ENCODE measurements around the gene SLC35G1. TPM values are rescaled to one million over a fixed set of nuclear protein-coding genes. Genes with fewer than 3 reads are reported as not detected.

The SLC35G1 gene
- total RNA-seq, 2 experiments from 2014 or later, result 3.4 to 3.9 TPM

- DNase-seq (no peak), ATAC-seq (ENCODE audit: low read depth) (no peak)
- Mint-ChIP-seq H3K9me3 (no peaks in the 10 kb centered on the region), H3K4me3 (no peak overlapping the region), H3K27me3 (no peaks in the 10 kb centered on the region), H3K27ac (no peak overlapping the region), H3K4me1 (no peaks in the 10 kb centered on the region), H3K36me3 (peaks cover 12% of the 10 kb centered on the region)
- POLR2A ChIA-PET, result no interaction called here
Measured at GRCh38 chr10:93907059-93907458, 13.3 kb downstream of the SLC35G1 start.

GRCh38 chr10:93911866-93912265 lies 18.1 kb downstream of the SLC35G1 start:
- no peaks in the 10 kb centered on the region for H3K27me3 Mint-ChIP-seq
- H3K4me3 Mint-ChIP-seq, result no peak overlapping the region
- no peak overlapping the region for H3K27ac Mint-ChIP-seq
- DNase-seq (no peak), ATAC-seq (ENCODE audit: low read depth) (no peak)
- no peaks in the 10 kb centered on the region for H3K9me3 Mint-ChIP-seq
- POLR2A ChIA-PET, result no interaction called here
- H3K4me1 Mint-ChIP-seq, result no peaks in the 10 kb centered on the region
- peaks cover 12% of the 10 kb centered on the region for H3K36me3 Mint-ChIP-seq

GRCh38 chr10:93912444-93912843 lies 18.7 kb downstream of the SLC35G1 start:
- POLR2A ChIA-PET, result no interaction called here
- H3K27ac Mint-ChIP-seq, result no peak overlapping the region
- H3K27me3 Mint-ChIP-seq, result no peaks in the 10 kb centered on the region
- DNase-seq, result no peak
- no peaks in the 10 kb centered on the region for H3K4me1 Mint-ChIP-seq
- H3K9me3 Mint-ChIP-seq, result no peaks in the 10 kb centered on the region
- no peak for ATAC-seq (ENCODE audit: low read depth)
- no peak overlapping the region for H3K4me3 Mint-ChIP-seq
- H3K36me3 Mint-ChIP-seq, result peaks cover 7% of the 10 kb centered on the region

DNA sequence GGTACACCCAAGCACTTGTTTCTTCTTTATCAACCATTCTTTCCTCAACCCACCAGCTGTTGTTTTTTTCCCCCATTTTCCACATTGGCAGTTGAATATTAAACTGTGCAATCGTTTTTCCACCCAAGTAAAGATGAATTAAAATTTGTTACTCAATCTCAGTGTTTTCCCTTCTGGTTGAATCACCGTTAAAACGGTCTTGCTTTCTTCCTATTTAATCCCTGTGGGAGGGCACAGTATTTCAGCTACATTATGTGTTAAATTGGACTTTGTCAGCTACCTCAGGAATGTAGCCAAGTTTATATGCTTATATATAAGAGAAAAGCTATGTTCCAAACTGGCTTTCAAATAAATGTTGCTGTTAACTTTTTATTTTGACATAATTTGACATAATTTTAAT lies 19.9 kb downstream of the SLC35G1 start:
- H3K9me3 Mint-ChIP-seq, result no peaks in the 10 kb centered on the region
- no peak for ATAC-seq (ENCODE audit: low read depth)
- H3K36me3 Mint-ChIP-seq, result peaks cover 1% of the 10 kb centered on the region
- POLR2A ChIA-PET, result no interaction called here
- no peak for DNase-seq
- no peak overlapping the region for H3K27ac Mint-ChIP-seq
- no peak overlapping the region for H3K4me3 Mint-ChIP-seq
- H3K4me1 Mint-ChIP-seq, result no peaks in the 10 kb centered on the region
- no peaks in the 10 kb centered on the region for H3K27me3 Mint-ChIP-seq

- Mint-ChIP-seq H3K36me3 (peaks cover 1% of the 10 kb centered on the region), H3K27me3 (no peaks in the 10 kb centered on the region), H3K4me1 (no peaks in the 10 kb centered on the region), H3K27ac (no peak overlapping the region), H3K9me3 (no peaks in the 10 kb centered on the region), H3K4me3 (no peak overlapping the region)
- DNase-seq (no peak), ATAC-seq (ENCODE audit: low read depth) (no peak)
- POLR2A ChIA-PET, result no interaction called here
Measured at GRCh38 chr10:93915598-93915997, 21.8 kb downstream of the SLC35G1 start.

DNA sequence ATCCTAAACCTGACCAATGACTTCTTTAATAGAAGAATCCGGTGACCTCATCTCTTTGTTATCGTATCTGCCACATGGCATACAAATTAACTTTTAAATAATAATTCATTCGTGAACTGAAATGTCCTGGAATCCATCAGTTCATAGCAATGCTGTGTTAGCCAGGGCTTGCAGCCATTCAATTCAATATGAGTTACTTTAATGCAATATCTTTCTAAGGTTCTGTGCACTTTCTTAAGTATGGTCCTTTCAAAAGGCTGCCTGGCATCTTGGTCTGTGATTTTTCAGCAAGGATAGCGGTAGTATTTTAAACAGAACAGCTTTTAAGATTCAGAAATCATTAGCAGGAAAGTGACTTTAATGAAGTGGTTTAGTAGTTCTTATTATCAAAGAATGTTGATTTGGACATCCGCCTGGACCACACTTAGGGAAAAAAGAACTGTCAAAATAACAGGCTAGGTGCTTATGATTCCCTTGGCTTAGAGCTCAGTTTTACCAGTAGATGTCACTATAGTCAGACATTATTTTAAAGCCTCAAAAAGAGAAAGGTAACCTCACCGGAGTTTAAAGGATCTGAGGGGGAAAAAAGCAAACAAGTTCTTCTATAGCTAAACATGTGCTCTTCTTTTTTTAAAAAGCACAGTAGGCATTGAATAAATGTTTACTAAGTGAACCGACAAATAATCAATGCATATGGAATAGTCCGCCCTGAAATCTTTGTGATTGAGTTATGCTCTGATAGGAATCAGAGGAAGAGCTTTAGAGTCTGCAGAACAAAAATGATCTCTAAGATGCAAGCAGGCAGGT lies 22.7 kb downstream of the SLC35G1 start:
- Mint-ChIP-seq H3K4me3 (no peak overlapping the region), H3K27ac (no peak overlapping the region), H3K27me3 (no peaks in the 10 kb centered on the region)

DNA sequence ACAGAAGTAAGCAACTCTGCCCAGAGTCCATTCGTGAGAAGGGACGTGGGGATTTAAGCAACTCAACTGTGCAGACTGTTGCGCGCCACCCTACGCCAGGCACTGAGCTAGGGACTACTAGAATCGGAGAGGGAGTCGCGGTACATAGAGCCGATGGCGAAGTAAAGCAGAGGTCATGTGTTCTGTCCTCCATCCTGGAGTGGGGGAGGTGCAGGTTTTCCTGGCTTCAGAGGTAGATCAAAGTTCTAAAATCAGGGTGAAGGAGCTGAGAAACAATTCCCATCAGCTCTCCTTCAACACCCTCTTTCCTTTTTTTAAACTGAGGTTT lies 23.2 kb downstream of the SLC35G1 start:
- Mint-ChIP-seq H3K4me1 (no peaks in the 10 kb centered on the region), H3K4me3 (no peak overlapping the region), H3K27me3 (no peaks in the 10 kb centered on the region), H3K27ac (no peak overlapping the region), H3K36me3 (no peaks in the 10 kb centered on the region), H3K9me3 (no peaks in the 10 kb centered on the region)
- POLR2A ChIA-PET, result interaction anchor here (0.6 kb wide), 1 partner anchor 92 kb away, joined by 4 read pairs; no protein-coding TSS in a partner anchor
- ATAC-seq (ENCODE audit: low read depth) (no peak), DNase-seq (no peak)

More for the DNA sequence above, 22.7 kb downstream of the SLC35G1 start:
- ATAC-seq (ENCODE audit: low read depth) (no peak), DNase-seq (no peak)
- Mint-ChIP-seq H3K36me3 (peaks cover 1% of the 10 kb centered on the region), H3K9me3 (no peaks in the 10 kb centered on the region), H3K4me1 (no peaks in the 10 kb centered on the region)
- POLR2A ChIA-PET, result interaction anchor here (0.6 kb wide), 1 partner anchor 91 kb away, joined by 4 read pairs; no protein-coding TSS in a partner anchor

- ATAC-seq (ENCODE audit: low read depth), result no peak
- H3K9me3 Mint-ChIP-seq, result no peaks in the 10 kb centered on the region
- no peak overlapping the region for H3K4me3 Mint-ChIP-seq
- POLR2A ChIA-PET, result no interaction called here
- no peak for DNase-seq
- H3K4me1 Mint-ChIP-seq, result no peaks in the 10 kb centered on the region
- H3K27me3 Mint-ChIP-seq, result no peaks in the 10 kb centered on the region
- H3K36me3 Mint-ChIP-seq, result no peaks in the 10 kb centered on the region
- H3K27ac Mint-ChIP-seq, result no peak overlapping the region
Measured at GRCh38 chr10:93917821-93918220, 24.0 kb downstream of the SLC35G1 start.

DNA sequence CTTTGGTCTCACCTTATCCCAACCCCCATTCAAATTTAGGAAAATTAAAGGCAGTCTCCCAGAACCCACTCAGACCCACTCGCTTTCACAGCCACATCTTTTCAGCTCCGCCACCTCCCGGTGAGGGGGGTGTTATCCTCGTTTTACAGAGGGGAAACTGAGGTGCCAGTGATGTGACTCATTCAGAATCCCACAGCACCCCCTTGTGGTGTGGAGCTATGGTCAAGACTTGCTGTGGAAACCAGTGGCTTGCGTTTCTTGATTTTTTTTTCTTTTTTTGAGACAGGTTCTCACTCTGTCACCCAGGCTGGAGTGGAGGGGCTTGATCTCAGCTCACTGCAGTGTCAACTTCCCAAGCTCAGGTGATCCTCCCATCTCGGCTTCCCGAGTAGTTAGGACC lies 27.6 kb downstream of the SLC35G1 start:
- ATAC-seq (ENCODE audit: low read depth) (no peak), DNase-seq (no peak)
- Mint-ChIP-seq H3K36me3 (no peaks in the 10 kb centered on the region), H3K27me3 (no peaks in the 10 kb centered on the region), H3K4me3 (no peak overlapping the region), H3K9me3 (no peaks in the 10 kb centered on the region), H3K27ac (no peak overlapping the region), H3K4me1 (no peaks in the 10 kb centered on the region)
- POLR2A ChIA-PET, result no interaction called here

DNA sequence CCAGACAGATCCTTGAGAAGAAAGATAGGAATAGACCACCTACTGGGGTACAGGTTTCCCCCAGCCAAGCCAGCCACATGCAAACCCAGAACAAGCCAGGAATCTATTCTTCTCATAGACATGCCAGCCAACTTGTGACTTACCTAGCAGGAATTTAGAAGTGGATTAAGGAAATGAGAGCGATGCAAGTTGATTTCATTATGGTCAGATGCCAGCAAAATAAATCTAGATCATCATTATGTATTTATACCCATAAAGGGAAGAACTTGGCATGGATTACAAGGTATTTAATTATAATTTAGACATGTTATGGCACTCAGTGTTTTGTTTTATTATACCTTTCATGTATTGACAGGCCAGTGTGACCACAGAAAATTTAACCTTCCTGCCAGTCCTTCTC lies 32.8 kb downstream of the SLC35G1 start:
- Mint-ChIP-seq H3K27me3 (no peaks in the 10 kb centered on the region), H3K36me3 (no peaks in the 10 kb centered on the region), H3K27ac (no peak overlapping the region), H3K9me3 (peaks cover 3% of the 10 kb centered on the region), H3K4me1 (no peaks in the 10 kb centered on the region), H3K4me3 (no peak overlapping the region)
- POLR2A ChIA-PET, result no interaction called here
- DNase-seq, result no peak
- ATAC-seq (ENCODE audit: low read depth), result no peak

DNA sequence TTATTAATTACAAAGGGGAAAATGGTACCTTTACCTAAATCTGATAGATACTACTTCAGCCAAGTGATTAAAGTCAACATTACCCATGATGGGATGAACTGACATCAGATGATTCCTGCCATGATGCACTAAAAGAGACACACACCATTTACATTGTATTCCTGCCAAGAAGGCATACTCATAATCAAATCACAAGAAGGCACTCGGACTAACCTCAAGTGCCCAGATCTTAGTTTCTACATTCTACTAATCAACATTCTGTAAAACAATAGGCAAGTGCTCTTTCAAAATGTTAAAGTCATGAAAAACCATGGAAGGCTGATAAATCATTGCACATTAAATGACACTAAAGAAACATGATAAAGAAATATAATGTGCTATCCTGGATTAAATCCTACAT lies 44.4 kb downstream of the SLC35G1 start:
- H3K36me3 Mint-ChIP-seq, result no peaks in the 10 kb centered on the region
- H3K4me3 Mint-ChIP-seq, result no peak overlapping the region
- ATAC-seq (ENCODE audit: low read depth) (no peak), DNase-seq (no peak)
- H3K27me3 Mint-ChIP-seq, result no peaks in the 10 kb centered on the region
- H3K9me3 Mint-ChIP-seq, result peaks cover 2% of the 10 kb centered on the region
- POLR2A ChIA-PET, result no interaction called here
- H3K4me1 Mint-ChIP-seq, result no peaks in the 10 kb centered on the region
- no peak overlapping the region for H3K27ac Mint-ChIP-seq

DNA sequence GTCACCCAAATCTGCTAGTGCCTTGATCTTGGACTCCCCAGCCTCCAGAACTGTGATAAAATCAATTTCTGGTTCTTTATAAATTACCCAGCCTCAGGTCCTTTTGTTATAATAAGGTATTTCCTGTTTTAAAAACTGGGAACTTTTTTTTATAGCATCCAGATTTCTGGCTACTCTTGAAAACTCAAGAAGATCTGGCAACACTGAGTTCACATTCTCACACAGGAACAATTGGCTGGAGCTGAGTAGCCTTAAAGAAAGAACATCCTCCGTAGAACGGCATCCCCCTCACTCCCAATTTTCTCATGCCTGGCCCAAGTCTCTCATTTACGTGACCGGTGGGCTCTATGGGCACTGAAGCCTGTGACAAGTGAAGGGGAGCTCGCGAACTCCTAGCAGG lies 47.1 kb downstream of the SLC35G1 start:
- POLR2A ChIA-PET, result no interaction called here
- no peaks in the 10 kb centered on the region for H3K4me1 Mint-ChIP-seq
- H3K9me3 Mint-ChIP-seq, result no peaks in the 10 kb centered on the region

DNA sequence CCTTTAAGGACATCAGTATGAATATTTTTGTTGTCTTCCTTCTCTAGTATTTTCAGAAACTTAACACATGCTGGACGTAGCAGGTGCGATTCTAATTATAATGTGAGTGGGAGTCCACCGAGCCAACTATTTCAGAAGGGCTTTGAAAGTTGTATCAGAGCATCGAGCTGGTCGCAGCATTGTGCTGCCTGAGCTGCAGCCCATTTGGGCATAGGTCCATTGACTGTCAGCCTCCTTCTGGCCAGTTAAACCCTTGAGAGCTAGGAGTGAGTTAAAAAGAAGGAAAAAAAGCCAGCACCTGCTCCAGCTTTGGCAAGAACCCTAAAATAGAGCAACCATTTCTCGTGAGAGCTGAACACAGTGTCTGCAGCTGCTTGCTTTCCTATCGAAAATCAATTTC lies 47.8 kb downstream of the SLC35G1 start:
- H3K4me3 Mint-ChIP-seq, result no peak overlapping the region
- no peaks in the 10 kb centered on the region for H3K27me3 Mint-ChIP-seq
- no peak for DNase-seq
- no peaks in the 10 kb centered on the region for H3K4me1 Mint-ChIP-seq
- H3K27ac Mint-ChIP-seq, result no peak overlapping the region
- H3K9me3 Mint-ChIP-seq, result no peaks in the 10 kb centered on the region
- no peaks in the 10 kb centered on the region for H3K36me3 Mint-ChIP-seq
- POLR2A ChIA-PET, result no interaction called here
- ATAC-seq (ENCODE audit: low read depth), result no peak

More for the DNA sequence above, 47.1 kb downstream of the SLC35G1 start:
- Mint-ChIP-seq H3K4me3 (no peak overlapping the region), H3K27me3 (no peaks in the 10 kb centered on the region), H3K27ac (no peak overlapping the region), H3K36me3 (no peaks in the 10 kb centered on the region)
- no peak for DNase-seq
- no peak for ATAC-seq (ENCODE audit: low read depth)

DNA sequence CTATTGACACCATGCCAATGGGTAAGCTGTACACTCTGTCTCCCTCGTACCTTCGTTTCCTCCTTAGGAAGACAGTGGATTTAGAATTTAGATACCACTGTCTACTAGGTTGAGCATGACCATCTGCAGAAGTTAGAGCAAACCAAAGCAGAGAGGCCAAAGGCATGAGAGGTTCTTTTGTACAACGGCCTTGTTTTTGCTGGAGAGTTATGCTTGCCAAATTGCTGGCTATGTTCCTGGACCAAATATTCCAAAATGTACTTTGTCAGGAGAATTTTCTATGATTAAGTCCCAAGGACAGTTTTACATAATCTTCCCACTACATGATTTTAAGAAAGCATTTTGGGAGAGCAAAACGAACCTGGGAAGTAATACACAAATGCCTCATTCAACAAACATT lies 52.0 kb downstream of the SLC35G1 start:
- H3K4me1 Mint-ChIP-seq, result no peaks in the 10 kb centered on the region
- H3K36me3 Mint-ChIP-seq, result no peaks in the 10 kb centered on the region
- ATAC-seq (ENCODE audit: low read depth) (no peak), DNase-seq (no peak)
- H3K9me3 Mint-ChIP-seq, result no peaks in the 10 kb centered on the region
- no peak overlapping the region for H3K4me3 Mint-ChIP-seq
- H3K27me3 Mint-ChIP-seq, result no peaks in the 10 kb centered on the region
- POLR2A ChIA-PET, result no interaction called here
- H3K27ac Mint-ChIP-seq, result no peak overlapping the region

- no peak overlapping the region for H3K27ac Mint-ChIP-seq
- no peak for DNase-seq
Measured at GRCh38 chr10:93947055-93947454, 53.3 kb downstream of the SLC35G1 start.

More at GRCh38 chr10:93947055-93947454, 53.3 kb downstream of the SLC35G1 start:
- POLR2A ChIA-PET, result no interaction called here
- no peak for ATAC-seq (ENCODE audit: low read depth)
- Mint-ChIP-seq H3K27me3 (peaks cover 2% of the 10 kb centered on the region), H3K4me3 (no peak overlapping the region), H3K9me3 (no peaks in the 10 kb centered on the region), H3K36me3 (no peaks in the 10 kb centered on the region), H3K4me1 (no peaks in the 10 kb centered on the region)
